GM20000 (cell line): ENCODE data around the gene ASRGL1.

Source experiments
- DNase-seq: peaks from one replicate; pipeline ENCODE4 v3.0.0; 2012; ENCODE audit warnings: low spot score
- CTCF ChIP-seq: IDR thresholded peaks from 2 replicates; pipeline ENCODE4 v1.5.1; 2012; ENCODE audit warnings: mild to moderate bottlenecking, control low read depth; ENCODE audit errors: extremely low read depth, missing control alignments

ASRGL1 gene

GRCh38 chr11:62401811-62402210 lies 64.6 kb downstream of the ASRGL1 start:
- TF ChIP-seq CTCF = no peak
- DNase-seq = no peak

DNA sequence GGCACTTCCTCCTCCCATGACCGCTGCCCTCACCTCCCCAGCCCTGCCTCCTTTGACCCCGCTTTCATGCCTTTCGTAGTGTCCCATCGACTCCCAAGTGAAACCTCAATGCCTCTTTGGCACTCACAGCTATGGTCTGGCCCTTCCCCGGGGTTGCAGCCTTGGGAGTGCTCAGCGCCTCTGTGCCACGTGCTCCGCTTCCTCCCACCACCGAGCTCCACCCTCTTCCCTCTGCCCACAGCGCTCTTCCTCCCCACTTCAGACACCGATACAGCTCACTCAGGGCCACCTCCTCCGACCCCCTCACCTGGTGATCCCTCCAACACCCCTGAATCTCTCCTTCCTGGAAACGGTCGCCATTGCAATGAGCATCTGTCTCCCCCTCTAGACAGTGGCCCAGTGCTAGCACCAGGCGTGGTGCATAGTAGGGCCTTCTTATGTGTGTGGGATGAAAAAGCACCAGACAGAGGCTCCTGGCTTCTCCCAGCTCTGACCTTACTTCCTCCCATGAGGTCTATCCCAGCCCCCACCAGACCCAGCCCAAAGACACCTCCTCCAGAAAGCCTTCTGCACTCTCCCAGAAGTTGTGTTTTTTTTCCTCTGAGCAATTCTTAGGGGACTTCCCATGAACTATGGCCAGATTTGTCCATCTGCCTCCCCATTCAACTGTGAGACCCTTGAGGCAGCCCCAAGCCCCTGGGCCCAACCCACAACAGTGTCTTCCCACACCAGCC lies 65.1 kb downstream of the ASRGL1 start:
- DNase-seq = no peak
- no peak for TF ChIP-seq CTCF

GRCh38 chr11:62402960-62403730 lies 65.9 kb downstream of the ASRGL1 start:
- TF ChIP-seq CTCF = no peak
- DNase-seq = no peak

- TF ChIP-seq CTCF = no peak
- DNase-seq = no peak
Observed at GRCh38 chr11:62404435-62404834, 67.2 kb downstream of the ASRGL1 start.

DNA sequence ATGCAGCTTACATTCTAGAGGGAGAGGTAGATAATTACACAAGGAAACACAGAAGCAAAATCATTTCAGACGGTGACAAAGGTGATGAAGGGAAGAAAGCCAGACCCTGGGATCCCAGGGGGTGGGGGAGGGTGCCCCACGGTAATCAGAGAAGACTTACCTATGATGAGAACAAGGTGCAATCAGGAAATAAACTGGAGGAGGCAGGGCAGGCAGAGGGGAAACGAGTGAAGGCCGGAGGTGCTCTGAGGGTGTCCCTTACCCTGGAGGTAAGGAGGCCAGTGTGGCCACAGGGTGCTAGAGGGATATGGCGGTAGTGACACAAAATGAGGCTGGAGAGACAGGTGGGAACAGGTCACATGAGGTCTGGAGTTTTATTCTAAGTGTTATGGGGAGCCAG lies 67.7 kb downstream of the ASRGL1 start:
- no peak for DNase-seq
- TF ChIP-seq CTCF = no peak

- DNase-seq = no peak
- no peak for TF ChIP-seq CTCF
Observed at GRCh38 chr11:62406034-62406433, 68.8 kb downstream of the ASRGL1 start.

DNA sequence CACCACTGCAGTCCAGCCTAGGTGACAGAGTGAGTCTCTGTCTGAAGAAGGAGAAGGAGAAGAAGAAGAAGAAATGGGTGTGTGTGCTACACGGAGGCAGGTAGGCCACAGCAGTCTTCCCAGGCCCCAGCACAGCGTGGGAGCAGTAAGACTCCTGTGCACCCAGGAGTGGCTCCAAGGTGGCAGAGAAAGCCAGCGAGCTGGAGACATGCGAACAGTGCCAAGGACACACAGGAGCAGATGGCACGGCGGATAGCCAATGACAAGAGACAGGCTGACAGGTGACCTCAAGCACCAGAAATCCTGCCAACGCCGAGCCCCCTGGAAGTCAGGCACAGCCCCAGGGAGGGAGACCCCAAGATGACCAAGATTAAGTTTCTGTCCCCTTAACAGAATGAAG lies 72.6 kb downstream of the ASRGL1 start:
- DNase-seq = no peak

More for the DNA sequence above, 72.6 kb downstream of the ASRGL1 start:
- TF ChIP-seq CTCF = no peak
